PC-9 (cell line): ENCODE data around the gene MXRA8. TPM values are rescaled to one million over a fixed set of nuclear protein-coding genes. Genes with fewer than 3 reads are reported as not detected.
"Not testable (repeated sequence)": the region's sequence is repeated elsewhere in the genome, so short reads cannot be mapped to it uniquely, and the experiment has no call there.

Experiments
- BruUV-seq: library from RNA; stranded (reverse); fragments of 400-500 nt; replicated peaks from 2 replicates; lab custom pipeline; 2021; lab: Mats Ljungman, UMichigan
- CTCF ChIA-PET: fragments of 300-600 bp; sonication (Branson Sonifier 250); formaldehyde crosslinking; loops from one replicate; lab custom pipeline; 2022; ENCODE audit warnings: antibody characterized with exemption; lab: Charles Lee
- POLR2A ChIA-PET: fragments of 300-600 bp; sonication (Branson Sonifier 250); formaldehyde crosslinking; loops from one replicate; lab custom pipeline; 2022; ENCODE audit warnings: antibody characterized with exemption; ENCODE audit not compliant: unreplicated experiment; lab: Charles Lee
- DNase-seq, 2 experiments: peaks; one replicate each; pipeline versions ENCODE4 v3.0.0 to v3.0.0-alpha.2; 2015 to 2022; ENCODE audit warnings: mixed read lengths in 1 of 2
- H2AFZ ChIP-seq: fragments of 200-600 bp; sonication (generic); 2 replicates; pipeline ENCODE4 v1.8.1; 2017; ENCODE audit warnings: antibody characterized with exemption
- H3F3A ChIP-seq: fragments of 200-600 bp; sonication (generic); 2 replicates; pipeline ENCODE4 v1.8.1; 2017; ENCODE audit warnings: antibody characterized with exemption, mild to moderate bottlenecking, low read depth; ENCODE audit not compliant: insufficient read depth
- H3K27ac ChIP-seq: fragments of 200-600 bp; sonication (generic); 2 replicates; pipeline ENCODE4 v1.6.1; 2016; ENCODE audit warnings: mixed run types
- H3K27me3 ChIP-seq: fragments of 200-600 bp; sonication (generic); 2 replicates; pipeline ENCODE4 v1.6.1; 2016; ENCODE audit warnings: low read depth, mixed run types; ENCODE audit not compliant: insufficient read depth
- H3K36me3 ChIP-seq: fragments of 200-600 bp; sonication (generic); 2 replicates; pipeline ENCODE4 v1.6.1; 2016; ENCODE audit warnings: low read depth, mixed run types
- H3K4me1 ChIP-seq: fragments of 200-600 bp; sonication (generic); replicated peaks from 2 replicates; pipeline ENCODE4 v1.6.1; 2016; ENCODE audit warnings: mixed run types; ENCODE audit not compliant: insufficient read depth
- H3K4me2 ChIP-seq: fragments of 200-600 bp; sonication (generic); 2 replicates; pipeline ENCODE4 v1.6.1; 2017; ENCODE audit warnings: mixed run types
- H3K4me3 ChIP-seq: fragments of 200-600 bp; sonication (generic); 2 replicates; pipeline ENCODE4 v1.6.1; 2016; ENCODE audit warnings: mixed run types
- H3K79me2 ChIP-seq: fragments of 200-600 bp; sonication (generic); 2 replicates; pipeline ENCODE4 v1.6.1; 2017; ENCODE audit warnings: low read depth, mixed run types
- H3K9me2 ChIP-seq: fragments of 200-600 bp; sonication (generic); 2 replicates; pipeline ENCODE4 v1.8.1; 2017; ENCODE audit warnings: mild to moderate bottlenecking; ENCODE audit not compliant: insufficient read depth
- H3K9me3 ChIP-seq: fragments of 200-600 bp; sonication (generic); 2 replicates; pipeline ENCODE4 v1.8.1; 2016; ENCODE audit warnings: low read depth; ENCODE audit not compliant: insufficient read depth
- H4K20me1 ChIP-seq: fragments of 200-600 bp; sonication (generic); 2 replicates; pipeline ENCODE4 v1.8.1; 2017; ENCODE audit not compliant: insufficient read depth
- CTCF ChIP-seq: fragments of 200-600 bp; sonication (generic); conservative IDR thresholded peaks from 2 replicates; pipeline ENCODE4 v1.6.1; 2017; ENCODE audit warnings: mixed run types, antibody characterized with exemption, mild to moderate bottlenecking, moderate library complexity
- EZH2 ChIP-seq: fragments of 200-600 bp; sonication (generic); IDR thresholded peaks from 2 replicates; pipeline ENCODE4 v1.8.0; 2017; ENCODE audit warnings: antibody characterized with exemption, low read depth
- intact Hi-C: fragments of 100-400 bp; cut with micrococcal nuclease; formaldehyde crosslinking; loops from one replicate; pipeline ENCODE4 v1.10.0; 2022; ENCODE audit not compliant: unreplicated experiment
- total RNA-seq: library from RNA; stranded (reverse); gene quantifications from 2 replicates; pipeline ENCODE4 v1.2.3, GENCODE V29; 2021

The MXRA8 gene
- total RNA-seq, 1 experiment from 2014 or later: 0.55 TPM

- TF ChIP-seq EZH2 (no peak), CTCF (no peak)
- Histone ChIP-seq H3K9me2 (no peaks in the 10 kb centered on the region), H3K9me3 (no peaks in the 10 kb centered on the region), H3K27ac (peak within 1 kb of the TSS; percentile 44), H3F3A (peaks cover 45% of the 10 kb centered on the region), H2AFZ (peak within 1 kb of the TSS; percentile 85), H3K4me1 (peaks cover 19% of the 10 kb centered on the region), H3K27me3 (no peaks in the 10 kb centered on the region), H3K4me3 (peak within 1 kb of the TSS; percentile 80), H3K4me2 (peak within 1 kb of the TSS; percentile 88), H4K20me1 (peaks cover 8% of the 10 kb centered on the region), H3K79me2 (peaks cover 52% of the 10 kb centered on the region), H3K36me3 (peaks cover 16% of the 10 kb centered on the region; the same call in 1 of the 2 replicates)
- peak; percentile 78 to 85 for DNase-seq
- intact Hi-C loops: loop anchor here (2.0 kb wide), 2 partner anchors 26 to 34 kb away; no protein-coding TSS in a partner anchor
- ChIA-PET CTCF (no interaction called here), POLR2A (no interaction called here)
- no TSS peak for BruUV-seq
These were observed 48.7 kb upstream of the MXRA8 start, which contains the start of gene MRPL20 for GRCh38 chr1:1406821-1407635. TSS of gene MRPL20 (minus strand) at chr1:1407293. CDS start at chr1:1407217, 76 bp downstream.

GRCh38 chr1:1406101-1406820 lies 47.9 kb upstream of the MXRA8 start:
- Histone ChIP-seq H3F3A (peaks cover 52% of the 10 kb centered on the region), H2AFZ (0 out of 2 replicates have a peak overlapping the region, but pooled peaks have one; percentile 85), H3K4me2 (peak overlapping the region; percentile 88), H3K4me1 (peaks cover 19% of the 10 kb centered on the region), H3K79me2 (peaks cover 59% of the 10 kb centered on the region), H3K36me3 (peaks cover 20% of the 10 kb centered on the region; the same call in 1 of the 2 replicates), H3K4me3 (peak overlapping the region; percentile 80), H3K27me3 (no peaks in the 10 kb centered on the region), H3K9me2 (no peaks in the 10 kb centered on the region), H3K9me3 (no peaks in the 10 kb centered on the region), H3K27ac (peak overlapping the region; percentile 44; the same call in 1 of the 2 replicates), H4K20me1 (peaks cover 8% of the 10 kb centered on the region)
- POLR2A ChIA-PET: no interaction called here
- DNase-seq: no peak
- intact Hi-C loops: loop anchor here (2.0 kb wide), 2 partner anchors 27 to 35 kb away; no protein-coding TSS in a partner anchor
- CTCF ChIA-PET: no interaction called here
- no TSS peak for BruUV-seq
- TF ChIP-seq EZH2 (no peak), CTCF (no peak)

GRCh38 chr1:1403653-1404052 lies 45.3 kb upstream of the MXRA8 start:
- Histone ChIP-seq H3K79me2 (peaks cover 71% of the 10 kb centered on the region), H3K27me3 (no peaks in the 10 kb centered on the region), H3K9me3 (no peaks in the 10 kb centered on the region), H4K20me1 (peaks cover 4% of the 10 kb centered on the region), H3K36me3 (peaks cover 28% of the 10 kb centered on the region; the same call in 1 of the 2 replicates), H3K9me2 (no peaks in the 10 kb centered on the region), H3K27ac (no peak overlapping the region), H3K4me1 (peaks cover 29% of the 10 kb centered on the region), H3F3A (peaks cover 57% of the 10 kb centered on the region), H3K4me3 (no peak overlapping the region), H2AFZ (no peak overlapping the region), H3K4me2 (no peak overlapping the region)
- ChIA-PET CTCF (no interaction called here), POLR2A (no interaction called here)
- no TSS peak for BruUV-seq
- intact Hi-C loops: no loop called here
- TF ChIP-seq EZH2 (no peak), CTCF (no peak)
- DNase-seq: no peak

- POLR2A ChIA-PET: interaction anchor here (1.0 kb wide), 1 partner anchor 28 kb away, joined by 9 read pairs; no protein-coding TSS in a partner anchor
- H3K4me2 ChIP-seq, H2AFZ ChIP-seq, H3K27me3 ChIP-seq, H3K9me2 ChIP-seq, CTCF ChIA-PET, intact Hi-C loops, DNase-seq, H3K4me3 ChIP-seq, H4K20me1 ChIP-seq, BruUV-seq, H3K27ac ChIP-seq, H3K9me3 ChIP-seq: not testable (repeated sequence)
- Histone ChIP-seq H3K4me1 (peaks cover 26% of the 10 kb centered on the region), H3F3A (peaks cover 50% of the 10 kb centered on the region), H3K36me3 (peaks cover 28% of the 10 kb centered on the region; the same call in 1 of the 2 replicates), H3K79me2 (peaks cover 71% of the 10 kb centered on the region)
These were observed 44.6 kb upstream of the MXRA8 start for GRCh38 chr1:1402901-1403392.
